MM.1S (cell line): ENCODE measurements around the gene TMPRSS7.

Experiments used
- CTCF ChIP-seq: fragments of 300-600 bp; sonication (generic); IDR thresholded peaks from 2 replicates; pipeline ENCODE4 v1.5.1; 2016; ENCODE audit warnings: antibody characterized with exemption, low read length, mixed read lengths
- EZH2 ChIP-seq: fragments of 300-600 bp; sonication (generic); optimal IDR thresholded peaks from 2 replicates; pipeline ENCODE3; 2017; ENCODE audit warnings: low read depth, mild to moderate bottlenecking, antibody characterized with exemption, low read length, mixed read lengths
- EZH2phosphoT487 ChIP-seq: fragments of 300-600 bp; sonication (generic); IDR thresholded peaks from 2 replicates; pipeline ENCODE4 v1.6.1; 2018; ENCODE audit warnings: antibody characterized with exemption, low read length

GRCh38 chr3:112111785-112112402, 77.4 kb downstream of the TMPRSS7 start:
- peak; percentile 93 for TF ChIP-seq CTCF
- no peak for TF ChIP-seq EZH2phosphoT487
- TF ChIP-seq EZH2: no peak
